H9 (cell line): Measurements from ENCODE around the gene TBC1D13. TPM values are rescaled to one million over a fixed set of nuclear protein-coding genes. Genes with fewer than 3 reads are reported as not detected.

Source experiments
- DNase-seq: peaks from one replicate; pipeline ENCODE4 v3.0.0-alpha.2; 2017
- H2AFZ ChIP-seq: one replicate; pipeline ENCODE4 v1.6.1; 2013; ENCODE audit warnings: mild to moderate bottlenecking, low read length, control low read depth, moderate library complexity
- H2AK5ac ChIP-seq: 2 replicates; pipeline ENCODE4 v1.6.1; 2013; ENCODE audit warnings: low read length, control low read depth, mixed read lengths; ENCODE audit not compliant: insufficient read length
- H2BK120ac ChIP-seq: one replicate; pipeline ENCODE4 v1.6.1; 2013; ENCODE audit warnings: low read depth, mild to moderate bottlenecking, low read length, control low read depth, inconsistent platforms; ENCODE audit not compliant: poor library complexity, severe bottlenecking
- H2BK12ac ChIP-seq: 2 replicates; pipeline ENCODE4 v1.6.1; 2013; ENCODE audit warnings: low read length, control low read depth, mixed read lengths, low read depth; ENCODE audit not compliant: insufficient read length
- H2BK15ac ChIP-seq: 2 replicates; pipeline ENCODE4 v1.6.1; 2013; ENCODE audit warnings: low read depth, low read length, control low read depth
- H2BK20ac ChIP-seq: one replicate; pipeline ENCODE4 v1.6.1; 2013; ENCODE audit warnings: low read depth, mild to moderate bottlenecking, low read length, control low read depth, inconsistent platforms; ENCODE audit not compliant: poor library complexity, severe bottlenecking
- H2BK5ac ChIP-seq: 2 replicates; pipeline ENCODE4 v1.6.1; 2013; ENCODE audit warnings: low read length, control low read depth, mixed read lengths; ENCODE audit not compliant: insufficient read length
- H3K14ac ChIP-seq: 2 replicates; pipeline ENCODE4 v1.6.1; 2013; ENCODE audit warnings: low read length, control low read depth; ENCODE audit not compliant: insufficient read depth
- H3K18ac ChIP-seq: 2 replicates; pipeline ENCODE4 v1.6.1; 2013; ENCODE audit warnings: low read depth, mild to moderate bottlenecking, mixed read lengths, low read length, control low read depth; ENCODE audit not compliant: insufficient read length
- H3K23ac ChIP-seq: 2 replicates; pipeline ENCODE4 v1.6.1; 2013; ENCODE audit warnings: low read length, control low read depth, mixed read lengths, low read depth; ENCODE audit not compliant: insufficient read length
- H3K23me2 ChIP-seq: 2 replicates; pipeline ENCODE4 v1.6.1; 2013; ENCODE audit warnings: low read depth, mild to moderate bottlenecking, mixed read lengths, low read length, control low read depth; ENCODE audit not compliant: insufficient read length, poor library complexity, severe bottlenecking
- H3K27ac ChIP-seq: 2 replicates; pipeline ENCODE4 v1.5.1; 2013; ENCODE audit warnings: low read length, control low read depth, mixed read lengths, low read depth; ENCODE audit not compliant: insufficient read length
- H3K27me3 ChIP-seq: 2 replicates; pipeline ENCODE4 v1.6.1; 2013; ENCODE audit warnings: low read length, control low read depth, inconsistent platforms; ENCODE audit not compliant: insufficient read depth
- H3K4ac ChIP-seq: 2 replicates; pipeline ENCODE4 v1.6.1; 2013; ENCODE audit warnings: low read depth, mild to moderate bottlenecking, control low read depth, inconsistent platforms, low read length, moderate library complexity
- H3K4me1 ChIP-seq: 2 replicates; pipeline ENCODE4 v1.6.1; 2013; ENCODE audit warnings: low read length, control low read depth, inconsistent platforms; ENCODE audit not compliant: insufficient read depth
- H3K4me2 ChIP-seq: 2 replicates; pipeline ENCODE4 v1.6.1; 2013; ENCODE audit warnings: low read length, control low read depth, mixed read lengths; ENCODE audit not compliant: insufficient read length, insufficient read depth
- H3K56ac ChIP-seq: 2 replicates; pipeline ENCODE4 v1.6.1; 2013; ENCODE audit warnings: low read depth, mild to moderate bottlenecking, mixed read lengths, low read length, control low read depth; ENCODE audit not compliant: insufficient read length
- H3K79me1 ChIP-seq: 2 replicates; pipeline ENCODE4 v1.6.1; 2013; ENCODE audit warnings: low read depth, mild to moderate bottlenecking, moderate library complexity, low read length, control low read depth, inconsistent platforms; ENCODE audit not compliant: insufficient read depth, poor library complexity, severe bottlenecking
- H3K79me2 ChIP-seq: 2 replicates; pipeline ENCODE4 v1.6.1; 2013; ENCODE audit warnings: low read length, control low read depth, inconsistent platforms; ENCODE audit not compliant: insufficient read depth
- H3K9ac ChIP-seq: 2 replicates; pipeline ENCODE4 v1.6.1; 2013; ENCODE audit warnings: low read length, control low read depth, mixed read lengths; ENCODE audit not compliant: insufficient read length; ENCODE audit errors: extremely low read depth
- H3K9me3 ChIP-seq: one replicate; pipeline ENCODE4 v1.6.1; 2013; ENCODE audit warnings: low read depth, low read length, inconsistent platforms; ENCODE audit not compliant: control insufficient read depth
- H3T11ph ChIP-seq: one replicate; pipeline ENCODE4 v1.6.1; 2013; ENCODE audit warnings: mild to moderate bottlenecking, low read length, control low read depth, inconsistent platforms
- H4K20me1 ChIP-seq: one replicate; pipeline ENCODE4 v1.6.1; 2013; ENCODE audit not compliant: control insufficient read depth, insufficient read length, insufficient read depth
- H4K5ac ChIP-seq: 2 replicates; pipeline ENCODE4 v1.6.1; 2013; ENCODE audit warnings: low read depth, mild to moderate bottlenecking, mixed read lengths, low read length, control low read depth; ENCODE audit not compliant: insufficient read length
- H4K8ac ChIP-seq: replicated peaks from 2 replicates; pipeline ENCODE4 v1.6.1; 2013; ENCODE audit warnings: low read length, control low read depth, mixed read lengths, low read depth; ENCODE audit not compliant: insufficient read length
- H4K91ac ChIP-seq: 2 replicates; pipeline ENCODE4 v1.6.1; 2013; ENCODE audit warnings: low read depth, mild to moderate bottlenecking, moderate library complexity, mixed read lengths, low read length, control low read depth; ENCODE audit not compliant: insufficient read length
- H3K27ac Mint-ChIP-seq, 3 experiments: 2 replicates in 2 of 3; 3 replicates in 1 of 3; pipeline ENCODE4 v1.8.0; 2020 to 2021; ENCODE audit warnings: mixed read lengths in 3 of 3, mild to moderate bottlenecking in 1 of 3, moderate library complexity in 1 of 3
- H3K27me3 Mint-ChIP-seq: 2 replicates; pipeline ENCODE4 v1.8.0; 2021; ENCODE audit warnings: low read depth, mild to moderate bottlenecking, moderate library complexity, mixed read lengths
- H3K36me3 Mint-ChIP-seq, 3 experiments: 2 replicates in 2 of 3; 3 replicates in 1 of 3; pipeline ENCODE4 v1.8.0; 2020 to 2021; ENCODE audit warnings: low read depth in 3 of 3, mixed read lengths in 3 of 3; ENCODE audit not compliant: insufficient read depth in 1 of 3
- H3K4me1 Mint-ChIP-seq, 2 experiments: 2 replicates each; pipeline ENCODE4 v1.8.0; 2020; ENCODE audit warnings: mixed read lengths in 2 of 2
- H3K4me3 Mint-ChIP-seq, 2 experiments: 2 replicates in 1 of 2; 3 replicates in 1 of 2; pipeline ENCODE4 v1.8.0; 2020 to 2021; ENCODE audit warnings: mild to moderate bottlenecking in 2 of 2, mixed read lengths in 2 of 2, moderate library complexity in 1 of 2
- H3K9me3 Mint-ChIP-seq, 2 experiments: 2 replicates in 1 of 2; 3 replicates in 1 of 2; pipeline ENCODE4 v1.8.0; 2020; ENCODE audit warnings: mild to moderate bottlenecking in 2 of 2, mixed read lengths in 2 of 2, moderate library complexity in 1 of 2
- CTCF ChIP-seq: fragments of 200-600 bp; sonication (generic); conservative IDR thresholded peaks from 3 replicates; pipeline ENCODE4 v1.8.0; 2021; ENCODE audit warnings: antibody characterized with exemption, mild to moderate bottlenecking
- WGBS: extraction: QIAGEN DNeasy Blood & Tissue Kit; methylation state at CpG from one replicate; pipeline ENCODE4 v1.1.7; 2013; ENCODE audit warnings: missing lambda C conversion rate, low lambda C conversion rate, mixed read lengths; ENCODE audit not compliant: insufficient read length; ENCODE audit errors: extremely low coverage; 5-methylcytosine and 5-hydroxymethylcytosine counted together
- total RNA-seq: library from RNA; stranded (reverse); gene quantifications from 2 replicates; pipeline ENCODE4 v1.2.1, GENCODE V29; 2021

Gene TBC1D13
- total RNA-seq, 1 experiment from 2014 or later: 27.3 TPM

GRCh38 chr9:128810873-128811272, 23.8 kb downstream of the TBC1D13 start:
- H3K27ac ChIP-seq: no peak overlapping the region
- no peak overlapping the region for H3K56ac ChIP-seq
- no peak overlapping the region for H3K4me3 Mint-ChIP-seq
- no peaks in the 10 kb centered on the region for H3K27me3 ChIP-seq
- no peak overlapping the region for H3K9ac ChIP-seq
- no peaks in the 10 kb centered on the region for H4K20me1 ChIP-seq
- no peaks in the 10 kb centered on the region for H3K9me3 ChIP-seq
- H3K4me1 ChIP-seq: no peaks in the 10 kb centered on the region
- no peak overlapping the region for H4K91ac ChIP-seq
- no peak for TF ChIP-seq CTCF
- no peak overlapping the region for H2AK5ac ChIP-seq
- H2AFZ ChIP-seq: no peak overlapping the region
- no peak overlapping the region; a peak in 1 of 7 replicates for H3K27ac Mint-ChIP-seq
- no peaks in the 10 kb centered on the region for H3K4me1 Mint-ChIP-seq
- H3K4ac ChIP-seq: no peak overlapping the region
- H4K8ac ChIP-seq: no peak overlapping the region
- no peak overlapping the region for H3K18ac ChIP-seq
- no peaks in the 10 kb centered on the region for H3K79me2 ChIP-seq
- no peak overlapping the region for H2BK5ac ChIP-seq
- H3K79me1 ChIP-seq: no peaks in the 10 kb centered on the region
- H3K27me3 Mint-ChIP-seq: no peaks in the 10 kb centered on the region
- peaks cover under 1 to 17% (median 16%) of the 10 kb centered on the region in 3 experiments; a peak in 5 of 7 replicates for H3K36me3 Mint-ChIP-seq
- H4K5ac ChIP-seq: no peak overlapping the region
- H3T11ph ChIP-seq: no peak overlapping the region
- no peaks in the 10 kb centered on the region for H3K23me2 ChIP-seq
- no peak overlapping the region for H2BK120ac ChIP-seq
- no peak overlapping the region for H2BK12ac ChIP-seq
- no peak for DNase-seq
- no peak overlapping the region for H3K23ac ChIP-seq
- no peak overlapping the region for H3K14ac ChIP-seq
- no peak overlapping the region for H2BK15ac ChIP-seq
- WGBS: no CpG with 5 or more reads among the region's 5 CpGs
- H3K9me3 Mint-ChIP-seq: no peaks in the 10 kb centered on the region
- no peak overlapping the region for H2BK20ac ChIP-seq
- no peak overlapping the region for H3K4me2 ChIP-seq
